DOHH2 (cell line): ENCODE data around the gene DOCK11.
"Not testable (repeated sequence)": the region's sequence is repeated elsewhere in the genome, so short reads cannot be mapped to it uniquely, and the experiment has no call there.

Experiments
- H3F3A ChIP-seq: fragments of 200-600 bp; sonication (generic), shearing (Covaris generic); 2 replicates; pipeline ENCODE4 v1.6.0; 2016; ENCODE audit warnings: antibody characterized with exemption, mild to moderate bottlenecking; ENCODE audit not compliant: control insufficient read depth, insufficient read depth
- H3K27ac ChIP-seq: fragments of 200-600 bp; sonication (generic); 2 replicates; pipeline ENCODE4 v1.5.1; 2014; ENCODE audit warnings: low read depth, mild to moderate bottlenecking, low read length, moderate library complexity
- H3K27me3 ChIP-seq: fragments of 200-600 bp; sonication (generic); 2 replicates; pipeline ENCODE4 v1.6.1; 2014; ENCODE audit warnings: mild to moderate bottlenecking, low read length, mixed read lengths; ENCODE audit not compliant: control insufficient read depth
- H3K36me3 ChIP-seq: fragments of 200-600 bp; sonication (generic); 2 replicates; pipeline ENCODE4 v1.6.1; 2014; ENCODE audit warnings: mild to moderate bottlenecking, low read length, moderate library complexity, mixed read lengths; ENCODE audit not compliant: control insufficient read depth
- H3K4me1 ChIP-seq: fragments of 200-600 bp; sonication (generic); 2 replicates; pipeline ENCODE4 v1.6.1; 2014; ENCODE audit warnings: mild to moderate bottlenecking, low read length, mixed read lengths; ENCODE audit not compliant: control insufficient read depth
- H3K4me2 ChIP-seq: fragments of 200-600 bp; sonication (generic); 2 replicates; pipeline ENCODE4 v1.6.0; 2014; ENCODE audit warnings: mild to moderate bottlenecking, low read length, moderate library complexity
- H3K4me3 ChIP-seq: fragments of 200-600 bp; sonication (generic); 2 replicates; pipeline ENCODE4 v1.5.1; 2014; ENCODE audit warnings: mild to moderate bottlenecking, low read length, mixed read lengths
- H3K79me2 ChIP-seq: fragments of 200-600 bp; sonication (generic); 2 replicates; pipeline ENCODE4 v1.6.1; 2014; ENCODE audit warnings: mild to moderate bottlenecking, low read length, mixed read lengths; ENCODE audit not compliant: control insufficient read depth
- H3K9me2 ChIP-seq: fragments of 200-600 bp; sonication (generic); replicated peaks from 2 replicates; pipeline ENCODE4 v1.6.1; 2014; ENCODE audit warnings: mild to moderate bottlenecking, low read length, mixed read lengths; ENCODE audit not compliant: control insufficient read depth
- H3K9me3 ChIP-seq: fragments of 200-600 bp; sonication (generic); 2 replicates; pipeline ENCODE4 v1.6.1; 2014; ENCODE audit warnings: antibody characterized with exemption, low read length, mixed read lengths; ENCODE audit not compliant: control insufficient read depth, insufficient read depth
- H4K20me1 ChIP-seq: fragments of 200-600 bp; sonication (generic); 2 replicates; pipeline ENCODE4 v1.6.0; 2014; ENCODE audit warnings: low read depth, mild to moderate bottlenecking, antibody characterized with exemption, low read length, moderate library complexity; ENCODE audit not compliant: control insufficient read depth, insufficient read depth
- CTCF ChIP-seq: fragments of 200-600 bp; sonication (generic); IDR thresholded peaks from one replicate; pipeline ENCODE4 v1.5.1; 2014; ENCODE audit warnings: antibody characterized with exemption, mild to moderate bottlenecking, low read depth, low read length; ENCODE audit not compliant: poor library complexity, severe bottlenecking
- EZH2phosphoT487 ChIP-seq: fragments of 200-600 bp; sonication (generic); IDR thresholded peaks from 2 replicates; pipeline ENCODE4 v1.6.1; 2017; ENCODE audit warnings: borderline replicate concordance, mild to moderate bottlenecking, antibody characterized with exemption, low read length, moderate library complexity, mixed read lengths

Gene DOCK11

DNA sequence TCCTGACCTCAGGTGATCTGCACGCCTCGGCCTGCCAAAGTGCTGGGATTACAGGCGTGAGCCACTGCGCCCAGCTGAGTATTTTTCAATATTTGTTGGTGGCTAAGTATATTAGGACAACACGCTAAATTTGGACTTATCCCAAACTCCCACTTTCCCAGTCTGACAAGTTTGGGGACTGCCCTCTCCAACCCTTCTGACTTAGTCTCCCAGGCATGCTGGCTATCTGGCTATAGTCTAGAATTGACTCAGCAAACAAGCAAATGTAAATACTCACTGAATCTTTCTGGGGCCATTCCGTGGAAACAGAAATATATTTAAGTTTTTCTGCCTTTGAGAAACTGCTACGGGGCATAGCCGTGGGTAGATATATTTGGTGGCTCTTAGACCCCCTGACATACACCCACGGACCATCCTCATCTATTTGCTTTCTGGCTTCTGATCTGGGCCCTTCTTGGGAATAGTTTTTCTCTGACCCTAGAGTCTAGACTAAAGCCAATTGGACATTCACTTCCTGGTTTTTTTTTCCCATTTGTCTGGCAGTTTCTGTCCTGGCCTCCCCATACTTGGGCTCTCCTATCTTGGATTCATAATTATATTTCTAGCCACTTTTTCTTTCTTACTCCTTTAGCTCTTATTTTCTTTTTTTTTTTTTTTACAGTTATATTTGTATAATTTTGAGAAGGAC, 11.3 kb upstream of the DOCK11 start:
- no peak overlapping the region for H3K27ac ChIP-seq

DNA sequence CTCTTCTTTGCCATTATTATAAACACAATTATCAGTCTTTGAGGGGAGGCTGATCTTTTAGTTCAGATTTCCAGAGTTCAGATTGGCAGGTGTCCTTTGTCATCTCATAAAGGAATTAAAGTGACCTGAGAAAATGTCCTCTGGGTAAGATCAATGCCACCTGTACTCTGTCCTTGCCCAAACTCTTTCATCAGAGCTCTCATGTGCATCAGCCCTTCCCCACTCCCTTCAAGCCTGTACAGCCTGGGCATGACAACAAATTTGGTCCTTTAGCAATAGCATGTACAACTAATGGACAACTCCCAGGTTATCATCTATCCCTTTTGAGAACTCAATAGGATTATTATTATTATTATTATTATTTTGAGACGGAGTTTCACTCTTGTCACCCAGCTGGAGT, 8.9 kb upstream of the DOCK11 start:
- H3K79me2 ChIP-seq, H3K4me3 ChIP-seq, H3K9me3 ChIP-seq, H3K27ac ChIP-seq, H3K4me2 ChIP-seq, H3K27me3 ChIP-seq, H3F3A ChIP-seq, H3K36me3 ChIP-seq, H3K9me2 ChIP-seq, H3K4me1 ChIP-seq, H4K20me1 ChIP-seq: not testable (repeated sequence)

More for the DNA sequence above, 11.3 kb upstream of the DOCK11 start:
- Histone ChIP-seq H3K27me3 (no peaks in the 10 kb centered on the region), H3K79me2 (no peaks in the 10 kb centered on the region), H3F3A (no peaks in the 10 kb centered on the region), H4K20me1 (no peaks in the 10 kb centered on the region), H3K9me2 (no peaks in the 10 kb centered on the region), H3K4me1 (no peaks in the 10 kb centered on the region), H3K9me3 (no peaks in the 10 kb centered on the region), H3K4me2 (no peak overlapping the region), H3K4me3 (no peak overlapping the region), H3K36me3 (no peaks in the 10 kb centered on the region)
- TF ChIP-seq EZH2phosphoT487 (no peak), CTCF (no peak)

DNA sequence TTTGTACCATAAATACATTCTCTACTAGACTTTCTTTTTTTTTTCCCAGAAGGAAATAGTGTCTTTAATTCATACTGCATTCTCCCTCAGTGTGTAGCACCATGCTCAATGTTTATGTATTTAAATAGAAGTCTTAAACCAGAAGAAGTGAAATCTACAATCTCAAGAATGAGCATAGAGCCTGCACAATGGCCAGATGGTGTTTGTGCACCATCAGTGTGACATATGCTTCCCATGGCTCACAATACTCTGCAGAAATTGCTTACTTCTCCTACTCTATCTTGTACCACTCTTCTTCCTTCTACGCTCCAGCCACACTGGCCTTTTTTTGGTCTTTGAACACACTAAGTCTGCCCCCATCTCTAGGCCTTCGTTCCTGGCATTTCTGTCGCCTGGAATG, 2.6 kb upstream of the DOCK11 start:
- no peak overlapping the region for H3K4me3 ChIP-seq
- no peaks in the 10 kb centered on the region for H3F3A ChIP-seq
- no peaks in the 10 kb centered on the region for H4K20me1 ChIP-seq
- H3K4me2 ChIP-seq = no peak overlapping the region
- TF ChIP-seq CTCF = no peak
- no peak for TF ChIP-seq EZH2phosphoT487
- peaks cover 16% of the 10 kb centered on the region for H3K79me2 ChIP-seq
- no peak overlapping the region for H3K27ac ChIP-seq
- H3K36me3 ChIP-seq = no peaks in the 10 kb centered on the region
- H3K9me2 ChIP-seq = no peaks in the 10 kb centered on the region
- peaks cover 21% of the 10 kb centered on the region for H3K4me1 ChIP-seq
- H3K9me3 ChIP-seq = no peaks in the 10 kb centered on the region
- no peaks in the 10 kb centered on the region for H3K27me3 ChIP-seq

DNA sequence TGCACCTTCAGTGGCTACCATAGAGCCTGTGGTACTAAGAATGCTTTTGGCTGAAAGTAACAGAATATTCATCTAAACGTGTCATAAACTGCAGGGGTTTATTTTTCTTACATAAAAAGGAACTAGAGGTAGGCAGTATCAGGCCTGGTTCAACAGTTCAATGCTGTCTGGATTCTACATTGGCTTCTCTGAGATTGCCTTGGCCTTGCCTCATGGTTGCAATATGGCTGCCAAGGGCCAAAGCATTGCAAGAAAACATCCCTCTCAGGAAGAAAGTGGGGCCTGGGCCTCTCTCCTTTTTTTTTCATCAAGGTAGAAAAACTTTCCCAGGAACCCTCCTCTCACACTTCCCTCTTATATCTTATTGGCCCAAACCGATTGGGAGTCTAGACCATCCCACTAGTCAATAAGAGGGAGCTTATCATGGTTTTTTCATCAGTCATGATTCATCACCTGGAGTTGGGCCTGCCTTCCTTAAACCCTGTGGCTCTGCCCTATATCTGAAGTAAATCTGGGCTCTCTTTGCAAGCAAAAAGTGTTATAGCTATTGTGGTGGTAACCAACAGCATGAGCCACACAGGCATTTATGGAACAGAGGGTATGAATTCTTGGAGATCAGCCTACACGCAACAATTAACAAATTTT, 1.8 kb upstream of the DOCK11 start:
- no peak overlapping the region for H3K27ac ChIP-seq
- no peaks in the 10 kb centered on the region for H3K9me3 ChIP-seq
- TF ChIP-seq EZH2phosphoT487 = no peak
- no peak for TF ChIP-seq CTCF
- H3K79me2 ChIP-seq = peaks cover 23% of the 10 kb centered on the region
- H3F3A ChIP-seq = no peaks in the 10 kb centered on the region
- H3K9me2 ChIP-seq = no peaks in the 10 kb centered on the region
- no peaks in the 10 kb centered on the region for H4K20me1 ChIP-seq
- no peaks in the 10 kb centered on the region for H3K27me3 ChIP-seq
- H3K36me3 ChIP-seq = no peaks in the 10 kb centered on the region
- H3K4me2 ChIP-seq = no peak overlapping the region
- no peak overlapping the region for H3K4me3 ChIP-seq
- peaks cover 28% of the 10 kb centered on the region for H3K4me1 ChIP-seq
